CD14-positive monocyte (primary cell): ENCODE data around the gene PHF13. TPM values are rescaled to one million over a fixed set of nuclear protein-coding genes. Genes with fewer than 3 reads are reported as not detected.

Experiments used
- DNase-seq, 3 donors: peaks; one replicate each; pipeline ENCODE4 v3.0.0-alpha.2; 2011 to 2022
- H2AFZ ChIP-seq: 2 replicates; pipeline ENCODE4 v1.6.0; 2012; ENCODE audit warnings: mild to moderate bottlenecking, low read depth, low read length, inconsistent platforms; ENCODE audit not compliant: insufficient read depth, poor library complexity, severe bottlenecking
- H3K27ac ChIP-seq, 2 donors: 1 replicate in 1 of 2; 2 replicates in 1 of 2; pipeline ENCODE4 v1.5.1; 2012 to 2013; ENCODE audit warnings: low read length in 2 of 2, control low read depth in 1 of 2, inconsistent platforms in 1 of 2, low read depth in 1 of 2, mild to moderate bottlenecking in 1 of 2
- H3K27me3 ChIP-seq, 2 donors: one replicate each; pipeline versions ENCODE4 v1.6.0 to v1.6.1; 2011 to 2013; ENCODE audit warnings: low read length in 2 of 2; ENCODE audit not compliant: control insufficient read depth in 2 of 2, insufficient read depth in 2 of 2
- H3K36me3 ChIP-seq, 2 donors: replicated peaks in 1 of 2; 1 replicate in 1 of 2; 2 replicates in 1 of 2; pipeline versions ENCODE4 v1.5.1 to v1.6.1; 2012 to 2013; ENCODE audit warnings: low read length in 2 of 2, control low read depth in 1 of 2, inconsistent platforms in 1 of 2, mild to moderate bottlenecking in 1 of 2; ENCODE audit not compliant: insufficient read depth in 2 of 2, control insufficient read depth in 1 of 2
- H3K4me1 ChIP-seq, 2 donors: 1 replicate in 1 of 2; 2 replicates in 1 of 2; pipeline versions ENCODE4 v1.5.1 to v1.6.1; 2012 to 2013; ENCODE audit warnings: low read length in 2 of 2, control low read depth in 1 of 2, inconsistent platforms in 1 of 2, mild to moderate bottlenecking in 1 of 2, moderate library complexity in 1 of 2; ENCODE audit not compliant: insufficient read depth in 2 of 2, control insufficient read depth in 1 of 2
- H3K4me2 ChIP-seq: replicated peaks from 2 replicates; pipeline ENCODE3; 2012; ENCODE audit warnings: low read length, moderate library complexity, mild to moderate bottlenecking; ENCODE audit not compliant: poor library complexity, severe bottlenecking; ENCODE audit errors: extremely low read depth
- H3K4me3 ChIP-seq, 3 experiments: fragments of 200-600 bp in 1 of 3; sonication (generic) in 1 of 3; replicated peaks in 1 of 3; 1 replicate in 2 of 3; 2 replicates in 1 of 3; pipeline ENCODE4 v1.5.1; 2011 to 2013; ENCODE audit warnings: low read length in 3 of 3, mild to moderate bottlenecking in 3 of 3, control low read depth in 2 of 3, low read depth in 2 of 3, inconsistent platforms in 1 of 3, moderate library complexity in 1 of 3
- H3K79me2 ChIP-seq: 2 replicates; pipeline ENCODE4 v1.6.0; 2012; ENCODE audit warnings: mild to moderate bottlenecking, control low read depth, inconsistent platforms, low read length, moderate library complexity; ENCODE audit not compliant: insufficient read depth
- H3K9ac ChIP-seq: 2 replicates; pipeline ENCODE4 v1.6.0; 2017; ENCODE audit warnings: low read length, mild to moderate bottlenecking; ENCODE audit not compliant: insufficient read depth, poor library complexity, severe bottlenecking
- H3K9me3 ChIP-seq, 2 donors: replicated peaks in 1 of 2; 1 replicate in 1 of 2; 2 replicates in 1 of 2; pipeline versions ENCODE4 v1.5.1 to v1.6.1; 2012 to 2013; ENCODE audit warnings: low read length in 2 of 2, control low read depth in 1 of 2; ENCODE audit not compliant: control insufficient read depth in 1 of 2, insufficient read depth in 1 of 2
- H4K20me1 ChIP-seq: 2 replicates; pipeline ENCODE4 v1.6.0; 2012; ENCODE audit warnings: mild to moderate bottlenecking, low read length, control low read depth, moderate library complexity; ENCODE audit not compliant: insufficient read depth
- H3K27ac Mint-ChIP-seq, 7 donors: one replicate each; pipeline ENCODE4 v1.8.0; 2020; ENCODE audit warnings: mild to moderate bottlenecking in 7 of 7, mixed read lengths in 7 of 7, moderate library complexity in 6 of 7, inconsistent platforms in 2 of 7
- H3K27me3 Mint-ChIP-seq, 3 donors: one replicate each; pipeline ENCODE4 v1.8.0; 2021 to 2022; ENCODE audit warnings: low read depth in 3 of 3, mild to moderate bottlenecking in 3 of 3, mixed read lengths in 3 of 3, moderate library complexity in 3 of 3, inconsistent platforms in 1 of 3
- H3K36me3 Mint-ChIP-seq, 2 donors: one replicate each; pipeline ENCODE4 v1.8.0; 2020; ENCODE audit warnings: mixed read lengths in 2 of 2, inconsistent platforms in 1 of 2, mild to moderate bottlenecking in 1 of 2
- H3K4me1 Mint-ChIP-seq: one replicate; pipeline ENCODE4 v1.8.0; 2020; ENCODE audit warnings: mild to moderate bottlenecking, mixed read lengths
- H3K4me3 Mint-ChIP-seq, 2 donors: one replicate each; pipeline ENCODE4 v1.8.0; 2020; ENCODE audit warnings: mild to moderate bottlenecking in 2 of 2, mixed read lengths in 2 of 2, moderate library complexity in 1 of 2
- H3K9me3 Mint-ChIP-seq, 7 donors: one replicate each; pipeline ENCODE4 v1.8.0; 2020 to 2022; ENCODE audit warnings: mixed read lengths in 7 of 7, mild to moderate bottlenecking in 6 of 7, moderate library complexity in 6 of 7, inconsistent platforms in 2 of 7
- CTCF ChIP-seq: fragments of 200-600 bp; IDR thresholded peaks from one replicate; pipeline ENCODE4 v1.8.0; 2022; ENCODE audit warnings: antibody characterized with exemption, mild to moderate bottlenecking
- WGBS: methylation state at CpG from one replicate; pipeline ENCODE4 v1.1.5; 2013; ENCODE audit warnings: missing lambda C conversion rate; ENCODE audit not compliant: insufficient coverage; 5-methylcytosine and 5-hydroxymethylcytosine counted together
- intact Hi-C, 2 donors: fragments of 100-400 bp; cut with micrococcal nuclease; formaldehyde crosslinking; loops; one replicate each; pipeline versions ENCODE4 v1.15.0 to v1.15.1; 2023
- polyA plus RNA-seq, 3 donors: library from polyadenylated mRNA; depleted of rRNA in 1 of 3; unstranded in 2 of 3; stranded (reverse) in 1 of 3; fragments of 300-500 nt in 2 of 3; fragments of >200 nt in 1 of 3; fragmentation: Illumina TruSeq in 2 of 3; gene quantifications; 1 replicate in 2 of 3; 2 replicates in 1 of 3; pipeline ENCODE4 v1.2.3, GENCODE V29; 2012 to 2021

Gene PHF13
- polyA plus RNA-seq, 3 donors, result 1.0 to 7.3 (median 1.7) TPM

- Mint-ChIP-seq H3K4me1 (peaks cover 11% of the 10 kb centered on the region), H3K4me3 (no peak overlapping the region), H3K27me3 (peaks cover 0 to 4% (median 0%) of the 10 kb centered on the region in 3 donors), H3K36me3 (peaks cover 67 to 93% of the 10 kb centered on the region in 2 donors), H3K9me3 (no peaks in the 10 kb centered on the region), H3K27ac (no peak overlapping the region)
- no peak for DNase-seq
- H3K36me3 ChIP-seq, result peaks cover 68 to 89% of the 10 kb centered on the region in 2 donors
- no peak overlapping the region for H3K27ac ChIP-seq
- H3K9ac ChIP-seq, result no peak overlapping the region
- no peaks in the 10 kb centered on the region for H3K27me3 ChIP-seq
- H3K4me3 ChIP-seq, result no peak overlapping the region
- 100% methylated on average over 3 of the region's 8 CpGs for WGBS
- no peak overlapping the region for H2AFZ ChIP-seq
- intact Hi-C loops, result no loop called here
- H3K4me2 ChIP-seq, result no peak overlapping the region
- H3K9me3 ChIP-seq, result no peaks in the 10 kb centered on the region
- no peak for TF ChIP-seq CTCF
- H4K20me1 ChIP-seq, result peaks cover 21% of the 10 kb centered on the region
- peaks cover 3 to 5% of the 10 kb centered on the region in 2 donors for H3K4me1 ChIP-seq
- peaks cover 18% of the 10 kb centered on the region for H3K79me2 ChIP-seq
These were observed 17.5 kb downstream of the PHF13 start for GRCh38 chr1:6631058-6631457.

GRCh38 chr1:6632588-6633514 is 19.3 kb downstream of the PHF13 start:
- peaks cover 74 to 97% of the 10 kb centered on the region in 2 donors for H3K36me3 Mint-ChIP-seq
- DNase-seq, result no peak
- Histone ChIP-seq H3K4me1 (no peaks in the 10 kb centered on the region), H4K20me1 (peaks cover 14% of the 10 kb centered on the region), H3K36me3 (peaks cover 83 to 100% of the 10 kb centered on the region in 2 donors), H3K27me3 (no peaks in the 10 kb centered on the region), H3K4me3 (no peak overlapping the region), H2AFZ (no peak overlapping the region), H3K9me3 (no peaks in the 10 kb centered on the region), H3K4me2 (no peak overlapping the region), H3K9ac (no peak overlapping the region), H3K27ac (no peak overlapping the region), H3K79me2 (peaks cover 5% of the 10 kb centered on the region)
- no peaks in the 10 kb centered on the region for H3K9me3 Mint-ChIP-seq
- intact Hi-C loops, result no loop called here
- peaks cover 0 to 4% (median 0%) of the 10 kb centered on the region in 3 donors for H3K27me3 Mint-ChIP-seq
- WGBS, result 96% methylated on average over 25 of the region's 30 CpGs
- H3K27ac Mint-ChIP-seq, result peak overlapping the region in 3 of 7 donors; percentile 33 to 72 (median 40)
- no peak for TF ChIP-seq CTCF
- no peak overlapping the region for H3K4me3 Mint-ChIP-seq
- H3K4me1 Mint-ChIP-seq, result no peaks in the 10 kb centered on the region
